RWPE2 (cell line): ENCODE measurements around the gene ZNF473.
"Not testable (repeated sequence)": the region's sequence is repeated elsewhere in the genome, so short reads cannot be mapped to it uniquely, and the experiment has no call there.

Source experiments
- ATAC-seq: fragments of 200-7000 bp; cut with Tn5 transposase; 3 replicates; pipeline ENCODE4 v1.9.1; 2021; ENCODE audit warnings: low read depth
- DNase-seq: peaks from one replicate; pipeline ENCODE4 v3.0.0-alpha.2; 2020; ENCODE audit warnings: low spot score
- H3K27ac ChIP-seq: fragments of 450-650 bp; 2 replicates; pipeline ENCODE4 v1.5.1; 2017; ENCODE audit warnings: mild to moderate bottlenecking; ENCODE audit not compliant: poor library complexity, severe bottlenecking
- H3K27me3 ChIP-seq: fragments of 250-450 bp; sonication (Bioruptor Pico); 2 replicates; pipeline ENCODE4 v1.5.1; 2021; ENCODE audit warnings: mild to moderate bottlenecking, moderate library complexity; ENCODE audit not compliant: insufficient read depth, poor library complexity, severe bottlenecking
- H3K36me3 ChIP-seq: fragments of 250-450 bp; sonication (Bioruptor Pico); 2 replicates; pipeline ENCODE4 v1.5.1; 2020; ENCODE audit warnings: low read depth, mild to moderate bottlenecking, moderate library complexity
- H3K4me1 ChIP-seq: fragments of 250-450 bp; sonication (Bioruptor Pico); 2 replicates; pipeline ENCODE4 v1.5.1; 2021; ENCODE audit warnings: mild to moderate bottlenecking, moderate library complexity; ENCODE audit not compliant: insufficient read depth, poor library complexity, severe bottlenecking
- H3K4me3 ChIP-seq: fragments of 250-450 bp; sonication (Bioruptor Pico); 2 replicates; pipeline ENCODE4 v1.5.1; 2021; ENCODE audit warnings: mild to moderate bottlenecking, moderate library complexity; ENCODE audit not compliant: severe bottlenecking
- H3K9me3 ChIP-seq: fragments of 250-450 bp; sonication (Bioruptor Pico); 2 replicates; pipeline ENCODE4 v1.5.1; 2021; ENCODE audit warnings: mild to moderate bottlenecking, moderate library complexity; ENCODE audit not compliant: severe bottlenecking
- TF ChIP-seq, protein P1 (sequence below): fragments of 450-650 bp; IDR thresholded peaks from one replicate; pipeline ENCODE4 v1.5.1; 2017; ENCODE audit warnings: mild to moderate bottlenecking, moderate library complexity; ENCODE audit not compliant: poor library complexity, severe bottlenecking

Gene ZNF473

DNA sequence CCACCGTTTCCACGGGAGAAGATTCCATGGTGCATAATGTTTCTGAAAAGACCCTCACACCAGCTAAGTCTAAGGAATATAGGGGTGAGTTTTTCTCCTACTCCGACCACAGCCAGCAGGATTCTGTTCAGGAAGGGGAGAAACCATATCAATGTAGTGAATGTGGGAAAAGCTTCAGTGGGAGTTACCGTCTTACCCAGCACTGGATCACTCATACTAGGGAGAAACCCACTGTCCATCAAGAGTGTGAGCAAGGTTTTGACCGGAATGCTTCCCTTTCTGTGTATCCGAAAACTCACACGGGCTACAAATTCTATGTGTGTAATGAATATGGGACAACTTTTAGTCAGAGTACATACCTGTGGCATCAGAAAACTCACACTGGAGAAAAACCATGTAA, 19.1 kb downstream of the ZNF473 start:
- no peaks in the 10 kb centered on the region for H3K4me1 ChIP-seq
- DNase-seq: no peak
- no peak overlapping the region for H3K4me3 ChIP-seq
- peaks cover 76% of the 10 kb centered on the region for H3K36me3 ChIP-seq
- H3K9me3 ChIP-seq: peaks cover 32% of the 10 kb centered on the region
- TF ChIP-seq, protein P1, sequence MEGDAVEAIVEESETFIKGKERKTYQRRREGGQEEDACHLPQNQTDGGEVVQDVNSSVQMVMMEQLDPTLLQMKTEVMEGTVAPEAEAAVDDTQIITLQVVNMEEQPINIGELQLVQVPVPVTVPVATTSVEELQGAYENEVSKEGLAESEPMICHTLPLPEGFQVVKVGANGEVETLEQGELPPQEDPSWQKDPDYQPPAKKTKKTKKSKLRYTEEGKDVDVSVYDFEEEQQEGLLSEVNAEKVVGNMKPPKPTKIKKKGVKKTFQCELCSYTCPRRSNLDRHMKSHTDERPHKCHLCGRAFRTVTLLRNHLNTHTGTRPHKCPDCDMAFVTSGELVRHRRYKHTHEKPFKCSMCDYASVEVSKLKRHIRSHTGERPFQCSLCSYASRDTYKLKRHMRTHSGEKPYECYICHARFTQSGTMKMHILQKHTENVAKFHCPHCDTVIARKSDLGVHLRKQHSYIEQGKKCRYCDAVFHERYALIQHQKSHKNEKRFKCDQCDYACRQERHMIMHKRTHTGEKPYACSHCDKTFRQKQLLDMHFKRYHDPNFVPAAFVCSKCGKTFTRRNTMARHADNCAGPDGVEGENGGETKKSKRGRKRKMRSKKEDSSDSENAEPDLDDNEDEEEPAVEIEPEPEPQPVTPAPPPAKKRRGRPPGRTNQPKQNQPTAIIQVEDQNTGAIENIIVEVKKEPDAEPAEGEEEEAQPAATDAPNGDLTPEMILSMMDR: no peak
- no peak for ATAC-seq
- no peaks in the 10 kb centered on the region for H3K27me3 ChIP-seq
- H3K27ac ChIP-seq: no peak overlapping the region

DNA sequence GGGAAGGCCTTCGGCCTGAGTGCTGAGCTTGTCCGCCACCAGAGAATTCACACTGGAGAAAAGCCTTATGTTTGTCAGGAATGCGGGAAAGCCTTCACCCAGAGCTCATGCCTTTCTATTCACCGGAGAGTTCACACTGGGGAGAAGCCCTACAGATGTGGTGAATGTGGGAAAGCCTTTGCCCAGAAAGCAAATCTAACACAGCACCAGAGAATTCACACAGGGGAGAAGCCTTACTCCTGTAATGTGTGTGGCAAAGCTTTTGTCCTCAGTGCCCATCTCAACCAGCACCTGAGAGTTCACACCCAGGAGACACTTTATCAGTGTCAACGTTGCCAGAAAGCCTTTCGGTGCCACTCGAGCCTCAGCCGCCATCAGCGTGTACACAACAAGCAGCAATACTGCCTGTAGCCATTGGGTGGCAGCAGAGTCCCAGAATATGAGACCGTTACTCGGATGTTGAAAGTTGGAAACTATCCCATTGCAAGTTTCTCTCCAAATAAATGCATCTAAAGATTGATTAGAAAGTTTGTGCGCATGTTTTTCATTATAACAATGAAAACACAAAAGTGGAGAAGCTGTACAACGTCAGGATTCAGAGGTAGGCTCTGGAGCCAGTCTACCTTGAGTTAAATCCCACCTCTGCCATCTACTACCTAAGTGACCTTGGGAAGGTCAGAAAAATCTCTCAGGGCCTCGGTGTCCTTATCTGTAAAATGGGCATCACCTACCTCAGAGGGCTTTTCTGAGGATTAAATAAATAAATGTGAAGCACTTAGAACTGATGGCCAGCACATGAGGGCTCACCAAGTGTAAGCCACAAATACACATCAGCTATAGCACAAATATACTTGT, 21.1 kb downstream of the ZNF473 start:
- Histone ChIP-seq H3K27ac (no peak overlapping the region), H3K4me3 (no peak overlapping the region), H3K27me3 (no peaks in the 10 kb centered on the region), H3K4me1 (peaks cover 5% of the 10 kb centered on the region), H3K36me3 (peaks cover 56% of the 10 kb centered on the region), H3K9me3 (peaks cover 32% of the 10 kb centered on the region)
- TF ChIP-seq, protein P1: peak; percentile 60
- DNase-seq (no peak), ATAC-seq (no peak)

DNA sequence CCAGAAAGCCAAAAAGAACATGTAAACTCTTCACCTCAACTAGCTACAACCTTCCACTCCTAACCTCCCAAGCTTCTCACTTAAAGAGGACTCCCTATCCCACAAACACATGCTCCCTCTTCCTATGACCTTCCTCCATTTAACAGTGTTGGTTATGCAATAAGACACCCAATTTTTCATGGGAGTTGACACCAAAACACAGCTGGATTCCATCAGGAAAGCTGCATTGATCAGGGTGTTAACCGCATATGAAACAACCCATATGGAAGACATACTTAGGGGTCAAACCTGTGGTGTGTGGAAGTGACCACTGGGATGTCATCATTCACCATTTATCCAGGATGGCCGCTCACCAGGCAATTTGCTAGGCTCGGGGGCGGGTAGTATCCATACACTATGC, 21.9 kb downstream of the ZNF473 start:
- no peak for DNase-seq
- peaks cover 48% of the 10 kb centered on the region for H3K36me3 ChIP-seq

DNA sequence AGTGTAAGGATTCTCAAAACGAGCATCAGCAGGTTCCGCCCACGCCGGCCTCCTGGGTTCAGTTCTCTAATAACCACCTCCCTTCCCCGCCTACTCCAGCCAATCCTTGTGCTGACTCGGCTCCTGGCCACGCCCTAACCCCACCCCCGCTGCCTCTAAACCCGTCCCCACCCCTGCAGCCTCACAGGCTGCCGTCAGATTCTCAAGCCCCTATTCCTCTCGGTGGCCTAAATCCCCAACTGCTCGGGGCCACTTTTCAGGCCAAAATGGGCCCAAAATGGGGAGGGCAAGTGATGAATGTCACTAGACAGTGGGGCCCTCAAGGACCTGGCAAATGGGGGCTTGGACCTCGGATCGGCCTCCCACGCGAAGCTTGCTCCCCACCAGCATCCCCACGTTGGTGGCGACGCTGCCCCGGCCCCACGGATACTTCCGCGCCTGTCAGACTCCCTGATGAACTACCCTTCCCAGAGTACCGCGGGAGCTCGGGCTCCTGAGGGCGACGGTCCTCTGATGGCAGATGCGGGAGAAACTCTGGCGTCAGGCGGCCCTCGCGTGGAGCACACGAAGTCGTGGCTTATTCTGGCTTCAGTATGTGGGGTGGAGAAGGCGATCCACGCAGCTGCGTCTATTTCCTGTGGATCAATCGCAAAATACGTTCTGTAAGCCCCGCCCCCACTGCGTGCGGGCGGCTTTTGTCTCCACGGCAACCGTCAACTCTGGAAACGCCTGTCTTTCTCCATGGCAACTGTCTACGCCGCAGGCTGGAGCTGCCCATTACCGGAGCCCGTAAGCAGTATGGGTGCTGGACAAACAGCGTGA, 24.8 kb downstream of the ZNF473 start:
- DNase-seq (peak; percentile 78), ATAC-seq (peak; percentile 86)
- Histone ChIP-seq H3K36me3 (peaks cover 21% of the 10 kb centered on the region), H3K27ac (no peak overlapping the region), H3K4me1 (peaks cover 5% of the 10 kb centered on the region), H3K27me3 (no peaks in the 10 kb centered on the region), H3K4me3 (peak overlapping the region; percentile 25), H3K9me3 (peaks cover 17% of the 10 kb centered on the region)
- TF ChIP-seq, protein P1: no peak

More for the DNA sequence above, 21.9 kb downstream of the ZNF473 start:
- Histone ChIP-seq H3K4me1 (peaks cover 5% of the 10 kb centered on the region), H3K27me3 (no peaks in the 10 kb centered on the region), H3K9me3 (peaks cover 32% of the 10 kb centered on the region), H3K4me3 (no peak overlapping the region), H3K27ac (no peak overlapping the region)
- TF ChIP-seq, protein P1: no peak
- ATAC-seq: no peak

DNA sequence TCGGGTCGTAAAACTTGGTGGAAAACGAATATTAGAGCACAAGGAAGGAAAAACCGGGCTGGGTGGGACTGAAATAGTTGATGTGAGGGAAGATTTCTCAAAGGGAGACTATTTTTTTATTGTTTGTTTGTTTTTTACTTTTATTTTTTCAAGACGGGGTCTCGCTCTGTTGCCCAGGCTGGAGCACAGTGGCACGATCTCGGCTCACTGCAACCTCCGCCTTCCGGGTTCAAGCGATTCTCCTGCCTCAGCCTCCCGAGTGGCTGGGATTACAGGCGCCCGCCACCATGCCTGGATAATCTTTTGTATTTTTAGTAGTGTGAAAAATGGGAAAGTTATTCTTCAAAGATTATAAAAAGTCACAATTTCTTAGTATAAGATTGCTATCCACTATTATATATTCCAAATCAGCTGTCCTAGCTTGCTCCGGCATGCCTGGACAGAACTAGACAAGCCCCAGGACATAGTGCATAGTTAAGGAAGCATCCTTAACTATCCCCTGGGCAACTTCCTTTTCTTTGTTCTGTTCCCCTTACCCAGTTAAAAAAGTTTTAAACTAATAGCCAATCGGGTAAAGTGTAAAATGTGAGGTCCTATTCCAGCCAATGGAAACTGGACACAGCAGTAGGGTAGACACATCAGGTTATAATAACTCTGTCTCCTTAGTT, 25.6 kb downstream of the ZNF473 start:
- H3K4me1 ChIP-seq, H3K27ac ChIP-seq, ATAC-seq: not testable (repeated sequence)

More for the DNA sequence above, 25.6 kb downstream of the ZNF473 start:
- H3K4me3 ChIP-seq: peak overlapping the region; percentile 25
- H3K9me3 ChIP-seq, DNase-seq, H3K27me3 ChIP-seq: not testable (repeated sequence)
- peaks cover 14% of the 10 kb centered on the region for H3K36me3 ChIP-seq
